T-helper 17 cell (primary cell): ENCODE results near the gene GPR153. TPM values are rescaled to one million over a fixed set of nuclear protein-coding genes. Genes with fewer than 3 reads are reported as not detected.
A peak's percentile ranks its signal among the peaks of the same experiment; 100 is the strongest.

Experiments used
- ATAC-seq: fragments of 150-1000 bp; cut with Tn5 transposase; 2 replicates; pipeline ENCODE4 v1.10.0; 2021; ENCODE audit warnings: mild to moderate bottlenecking, moderate library complexity
- DNase-seq, 3 donors: peaks; one replicate each; pipeline versions ENCODE4 v3.0.0 to v3.0.0-alpha.2; 2020 to 2021
- H3K9me3 ChIP-seq: one replicate; pipeline ENCODE4 v1.7.0; 2013; ENCODE audit warnings: low read length, mild to moderate bottlenecking; ENCODE audit not compliant: control insufficient read depth, poor library complexity, severe bottlenecking
- H3K27ac Mint-ChIP-seq: one replicate; pipeline ENCODE4 v1.8.0; 2022; ENCODE audit warnings: mild to moderate bottlenecking, moderate library complexity, mixed read lengths
- H3K27me3 Mint-ChIP-seq: one replicate; pipeline ENCODE4 v1.8.0; 2022; ENCODE audit warnings: mixed read lengths
- H3K36me3 Mint-ChIP-seq: one replicate; pipeline ENCODE4 v1.8.0; 2022; ENCODE audit warnings: low read depth, mixed read lengths
- H3K4me1 Mint-ChIP-seq: one replicate; pipeline ENCODE4 v1.8.0; 2022; ENCODE audit warnings: mild to moderate bottlenecking, mixed read lengths
- H3K4me3 Mint-ChIP-seq: one replicate; pipeline ENCODE4 v1.8.0; 2022; ENCODE audit warnings: mild to moderate bottlenecking, moderate library complexity, mixed read lengths
- total RNA-seq, 4 donors: library from RNA in 2 of 4; stranded (reverse) in 2 of 4; gene quantifications; one replicate each; pipeline ENCODE4 v1.2.3 and lab custom pipeline; 2022 to 2026

The GPR153 gene
- total RNA-seq, 2 donors from 2014 or later: 0.23 to 0.37 TPM

- Mint-ChIP-seq H3K4me3 (peak overlapping the region; percentile 98), H3K27ac (peak overlapping the region; percentile 97), H3K27me3 (no peaks in the 10 kb centered on the region), H3K4me1 (peaks cover 30% of the 10 kb centered on the region), H3K36me3 (peaks cover 2% of the 10 kb centered on the region)
- ATAC-seq (peak; percentile 12), DNase-seq (peak in 1 of 3 donors; percentile 21)
- H3K9me3 ChIP-seq: no peaks in the 10 kb centered on the region
Observed at GRCh38 chr1:6198646-6199297, 62.1 kb downstream of the GPR153 start.

GRCh38 chr1:6197746-6198427 is 63.0 kb downstream of the GPR153 start:
- Mint-ChIP-seq H3K36me3 (peaks cover 4% of the 10 kb centered on the region), H3K27me3 (no peaks in the 10 kb centered on the region), H3K4me1 (peaks cover 30% of the 10 kb centered on the region), H3K27ac (peak overlapping the region; percentile 97), H3K4me3 (peak overlapping the region; percentile 98)
- no peaks in the 10 kb centered on the region for H3K9me3 ChIP-seq
- no peak for ATAC-seq
- DNase-seq: no peak

Other genes starting within 250 kb of the GPR153 start
- 100 to 1,000 TPM; 203 to 207 TPM for gene KCNAB2, start 215.2 kb downstream of the GPR153 start, total RNA-seq
- gene CHD5, start 80.8 kb downstream of the GPR153 start, total RNA-seq: under 1 TPM; 0.12 to 0.63 TPM
- 100 to 1,000 TPM; 510 to 543 TPM for gene RPL22, start 61.5 kb downstream of the GPR153 start, total RNA-seq
- 10 to 100 TPM; 17.7 to 25.9 TPM for gene RNF207, start 55.0 kb downstream of the GPR153 start, total RNA-seq
- gene ICMT, start 25.1 kb downstream of the GPR153 start, total RNA-seq: 10 to 100 TPM in 1 of 2 donors, 1 to 10 TPM in 1; 9.8 to 10.2 TPM
- not detected for gene HES3, start 16.9 kb downstream of the GPR153 start, total RNA-seq
- gene ACOT7, start 132.7 kb upstream of the GPR153 start, total RNA-seq: 1 to 10 TPM; 4.9 to 7.1 TPM
- not detected for gene HES2, start 158.8 kb upstream of the GPR153 start, total RNA-seq
- 10 to 100 TPM; 13.2 to 15.7 TPM for gene ESPN, start 163.7 kb upstream of the GPR153 start, total RNA-seq
- gene TNFRSF25, start 205.1 kb upstream of the GPR153 start, total RNA-seq: 100 to 1,000 TPM; 393 to 433 TPM
- 10 to 100 TPM; 10.8 to 12.8 TPM for gene PLEKHG5, start 230.6 kb upstream of the GPR153 start, total RNA-seq